HEK293 (cell line): ENCODE results near the gene ZSCAN32.

Experiments
- CTCF ChIA-PET: fragments of 350-600 bp; formaldehyde crosslinking; extraction: SDS; loops from one replicate; lab custom pipeline; 2021; ENCODE audit warnings: antibody characterized with exemption; lab: Yijun Ruan, JAX
- POLR2A ChIA-PET: fragments of 300-600 bp; formaldehyde crosslinking; extraction: SDS; loops from one replicate; lab custom pipeline; 2020; ENCODE audit warnings: antibody characterized with exemption, inconsistent platforms; lab: Yijun Ruan, JAX
- H3K27ac ChIP-seq: fragments of 200-500 bp; sonication (Bioruptor generic); 2 replicates; pipeline ENCODE4 v1.5.1; 2014; ENCODE audit warnings: low read depth, low read length, control low read depth, inconsistent platforms; ENCODE audit errors: extremely low read depth
- H3K36me3 ChIP-seq, 2 experiments: fragments of 200-500 bp in 1 of 2; sonication (Bioruptor generic) in 1 of 2; 1 replicate in 1 of 2; 2 replicates in 1 of 2; pipeline ENCODE4 v1.5.1; 2014 to 2017; ENCODE audit warnings: inconsistent platforms in 2 of 2, low read length in 2 of 2; ENCODE audit not compliant: control insufficient read depth in 2 of 2, insufficient read depth in 1 of 2
- H3K4me1 ChIP-seq: fragments of 200-500 bp; sonication (Bioruptor generic); 2 replicates; pipeline ENCODE4 v1.5.1; 2014; ENCODE audit warnings: mild to moderate bottlenecking, low read length, inconsistent platforms; ENCODE audit not compliant: control insufficient read depth, insufficient read depth
- H3K4me3 ChIP-seq: 2 replicates; pipeline ENCODE4 v1.5.1; 2011; ENCODE audit warnings: low read depth, mild to moderate bottlenecking, control low read depth, low read length, moderate library complexity
- H3K9me3 ChIP-seq: fragments of 200-500 bp; sonication (Bioruptor generic); 2 replicates; pipeline ENCODE4 v1.5.1; 2014; ENCODE audit warnings: low read depth, low read length, inconsistent platforms; ENCODE audit not compliant: control insufficient read depth, insufficient read depth
- HOXA7 ChIP-seq: sonication (generic); formaldehyde crosslinking; IDR thresholded peaks from 2 replicates; pipeline ENCODE4 v1.8.1; 2022; ENCODE audit warnings: missing genetic modification reagents, borderline replicate concordance
- KLF16 ChIP-seq: fragments of 450-650 bp; formaldehyde crosslinking; IDR thresholded peaks from 2 replicates; pipeline ENCODE4 v1.5.1; 2017; ENCODE audit warnings: missing biosample characterization, missing genetic modification characterization
- MZF1 ChIP-seq: fragments of 450-650 bp; formaldehyde crosslinking; IDR thresholded peaks from 2 replicates; pipeline ENCODE4 v1.5.1; 2017; ENCODE audit warnings: missing biosample characterization, missing genetic modification characterization, borderline replicate concordance
- RBAK ChIP-seq: fragments of 450-650 bp; formaldehyde crosslinking; IDR thresholded peaks from 2 replicates; pipeline ENCODE4 v1.5.1; 2016; ENCODE audit warnings: missing biosample characterization, missing genetic modification characterization
- SCRT2 ChIP-seq: fragments of 450-650 bp; formaldehyde crosslinking; IDR thresholded peaks from 2 replicates; pipeline ENCODE4 v1.5.1; 2016; ENCODE audit warnings: missing biosample characterization, missing genetic modification characterization
- SP7 ChIP-seq: fragments of 450-650 bp; formaldehyde crosslinking; IDR thresholded peaks from 2 replicates; pipeline ENCODE4 v1.5.1; 2016; ENCODE audit warnings: missing biosample characterization, missing genetic modification characterization
- ZBTB1 ChIP-seq: fragments of 450-650 bp; formaldehyde crosslinking; IDR thresholded peaks from 2 replicates; pipeline ENCODE4 v1.5.1; 2016; ENCODE audit warnings: missing biosample characterization, missing genetic modification characterization
- ZNF10 ChIP-seq: fragments of 450-650 bp; formaldehyde crosslinking; IDR thresholded peaks from 2 replicates; pipeline ENCODE4 v1.5.1; 2017; ENCODE audit warnings: missing biosample characterization, missing genetic modification characterization
- ZNF239 ChIP-seq: fragments of 450-650 bp; formaldehyde crosslinking; IDR thresholded peaks from 2 replicates; pipeline ENCODE4 v1.5.1; 2016; ENCODE audit warnings: missing biosample characterization, missing genetic modification characterization
- ZNF324 ChIP-seq: fragments of 450-650 bp; formaldehyde crosslinking; IDR thresholded peaks from 2 replicates; pipeline ENCODE4 v1.5.1; 2016; ENCODE audit warnings: missing biosample characterization, missing genetic modification characterization
- ZNF555 ChIP-seq: fragments of 450-650 bp; formaldehyde crosslinking; conservative IDR thresholded peaks from 2 replicates; pipeline ENCODE4 v1.5.1; 2017; ENCODE audit warnings: missing biosample characterization, mild to moderate bottlenecking, missing genetic modification characterization, inconsistent platforms
- ZNF768 ChIP-seq: fragments of 450-650 bp; formaldehyde crosslinking; IDR thresholded peaks from 2 replicates; pipeline ENCODE4 v1.5.1; 2018; ENCODE audit warnings: missing biosample characterization, mild to moderate bottlenecking, missing genetic modification characterization
- TF ChIP-seq, protein P1 (sequence below): fragments of 450-650 bp; formaldehyde crosslinking; IDR thresholded peaks from 2 replicates; pipeline ENCODE4 v1.5.1; 2016; ENCODE audit warnings: missing biosample characterization, missing genetic modification characterization, low read depth
- TF ChIP-seq, protein P2 (sequence below): fragments of 450-650 bp; formaldehyde crosslinking; IDR thresholded peaks from 2 replicates; pipeline ENCODE4 v1.5.1; 2016; ENCODE audit warnings: missing biosample characterization, missing genetic modification characterization, borderline replicate concordance
- TF ChIP-seq, protein P3 (sequence below): fragments of 450-650 bp; formaldehyde crosslinking; IDR thresholded peaks from 2 replicates; pipeline ENCODE4 v1.5.1; 2016; ENCODE audit warnings: missing biosample characterization, missing genetic modification characterization, borderline replicate concordance

Gene ZSCAN32

DNA sequence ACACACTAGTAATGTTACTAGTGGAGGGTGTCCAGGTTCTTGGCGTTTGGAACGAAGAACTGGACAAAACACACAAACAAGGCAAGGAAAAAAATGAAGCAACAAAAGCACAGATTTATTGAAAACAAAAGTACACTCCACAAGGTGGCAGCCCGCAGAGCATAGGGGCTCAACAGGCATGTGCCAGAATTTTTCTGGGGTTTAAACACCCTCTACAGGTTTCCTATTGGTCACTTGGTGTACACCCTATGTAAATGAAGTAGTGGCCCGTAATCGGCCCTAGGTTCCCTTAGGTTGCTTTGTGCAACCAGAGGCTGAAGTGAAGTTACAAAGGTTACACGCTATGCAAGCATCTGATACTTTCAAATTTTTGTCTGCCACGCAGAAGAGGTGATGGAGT is 37.0 kb downstream of the ZSCAN32 start:
- H3K4me1 ChIP-seq = no peaks in the 10 kb centered on the region
- H3K4me3 ChIP-seq = no peak overlapping the region
- CTCF ChIA-PET = interaction anchor here (1.0 kb wide), 1 partner anchor 15 kb away, joined by 3 read pairs; no protein-coding TSS in a partner anchor
- POLR2A ChIA-PET = no interaction called here
- TF ChIP-seq SCRT2 = peak; percentile 76
- TF ChIP-seq, protein P1, sequence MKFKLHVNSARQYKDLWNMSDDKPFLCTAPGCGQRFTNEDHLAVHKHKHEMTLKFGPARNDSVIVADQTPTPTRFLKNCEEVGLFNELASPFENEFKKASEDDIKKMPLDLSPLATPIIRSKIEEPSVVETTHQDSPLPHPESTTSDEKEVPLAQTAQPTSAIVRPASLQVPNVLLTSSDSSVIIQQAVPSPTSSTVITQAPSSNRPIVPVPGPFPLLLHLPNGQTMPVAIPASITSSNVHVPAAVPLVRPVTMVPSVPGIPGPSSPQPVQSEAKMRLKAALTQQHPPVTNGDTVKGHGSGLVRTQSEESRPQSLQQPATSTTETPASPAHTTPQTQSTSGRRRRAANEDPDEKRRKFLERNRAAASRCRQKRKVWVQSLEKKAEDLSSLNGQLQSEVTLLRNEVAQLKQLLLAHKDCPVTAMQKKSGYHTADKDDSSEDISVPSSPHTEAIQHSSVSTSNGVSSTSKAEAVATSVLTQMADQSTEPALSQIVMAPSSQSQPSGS (tag by site-specific recombination) = no peak
- H3K27ac ChIP-seq = no peak overlapping the region
- H3K36me3 ChIP-seq = no peaks in the 10 kb centered on the region
- no peaks in the 10 kb centered on the region for H3K9me3 ChIP-seq

DNA sequence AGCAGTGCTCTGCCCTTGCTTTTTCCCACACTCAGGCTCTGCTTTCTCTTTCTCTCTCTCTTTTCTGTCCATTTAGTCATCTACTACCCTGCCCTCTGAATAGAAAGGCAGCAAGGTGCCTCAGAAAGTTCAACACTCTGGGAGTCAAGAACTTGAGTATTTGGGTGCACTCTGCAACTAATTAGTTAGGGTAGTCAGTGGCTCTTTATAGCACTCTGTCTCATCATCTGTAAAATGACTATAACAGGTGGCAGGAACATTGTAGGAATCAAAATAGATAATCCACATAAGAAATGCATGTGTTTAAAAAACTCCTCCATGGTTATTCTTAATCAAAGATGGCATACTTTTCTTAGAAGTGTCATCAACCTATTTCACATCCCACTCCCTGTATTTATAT is 37.9 kb downstream of the ZSCAN32 start:
- no peak for TF ChIP-seq ZNF324 (tag by site-specific recombination)
- TF ChIP-seq MZF1 = no peak
- TF ChIP-seq ZNF768 = no peak
- TF ChIP-seq ZNF239 = no peak
- TF ChIP-seq ZNF555 (tag by site-specific recombination) = no peak
- no peak for TF ChIP-seq ZNF10 (tag by site-specific recombination)
- TF ChIP-seq SP7 (tag by site-specific recombination) = no peak
- no peak for TF ChIP-seq KLF16
- TF ChIP-seq, protein P2, sequence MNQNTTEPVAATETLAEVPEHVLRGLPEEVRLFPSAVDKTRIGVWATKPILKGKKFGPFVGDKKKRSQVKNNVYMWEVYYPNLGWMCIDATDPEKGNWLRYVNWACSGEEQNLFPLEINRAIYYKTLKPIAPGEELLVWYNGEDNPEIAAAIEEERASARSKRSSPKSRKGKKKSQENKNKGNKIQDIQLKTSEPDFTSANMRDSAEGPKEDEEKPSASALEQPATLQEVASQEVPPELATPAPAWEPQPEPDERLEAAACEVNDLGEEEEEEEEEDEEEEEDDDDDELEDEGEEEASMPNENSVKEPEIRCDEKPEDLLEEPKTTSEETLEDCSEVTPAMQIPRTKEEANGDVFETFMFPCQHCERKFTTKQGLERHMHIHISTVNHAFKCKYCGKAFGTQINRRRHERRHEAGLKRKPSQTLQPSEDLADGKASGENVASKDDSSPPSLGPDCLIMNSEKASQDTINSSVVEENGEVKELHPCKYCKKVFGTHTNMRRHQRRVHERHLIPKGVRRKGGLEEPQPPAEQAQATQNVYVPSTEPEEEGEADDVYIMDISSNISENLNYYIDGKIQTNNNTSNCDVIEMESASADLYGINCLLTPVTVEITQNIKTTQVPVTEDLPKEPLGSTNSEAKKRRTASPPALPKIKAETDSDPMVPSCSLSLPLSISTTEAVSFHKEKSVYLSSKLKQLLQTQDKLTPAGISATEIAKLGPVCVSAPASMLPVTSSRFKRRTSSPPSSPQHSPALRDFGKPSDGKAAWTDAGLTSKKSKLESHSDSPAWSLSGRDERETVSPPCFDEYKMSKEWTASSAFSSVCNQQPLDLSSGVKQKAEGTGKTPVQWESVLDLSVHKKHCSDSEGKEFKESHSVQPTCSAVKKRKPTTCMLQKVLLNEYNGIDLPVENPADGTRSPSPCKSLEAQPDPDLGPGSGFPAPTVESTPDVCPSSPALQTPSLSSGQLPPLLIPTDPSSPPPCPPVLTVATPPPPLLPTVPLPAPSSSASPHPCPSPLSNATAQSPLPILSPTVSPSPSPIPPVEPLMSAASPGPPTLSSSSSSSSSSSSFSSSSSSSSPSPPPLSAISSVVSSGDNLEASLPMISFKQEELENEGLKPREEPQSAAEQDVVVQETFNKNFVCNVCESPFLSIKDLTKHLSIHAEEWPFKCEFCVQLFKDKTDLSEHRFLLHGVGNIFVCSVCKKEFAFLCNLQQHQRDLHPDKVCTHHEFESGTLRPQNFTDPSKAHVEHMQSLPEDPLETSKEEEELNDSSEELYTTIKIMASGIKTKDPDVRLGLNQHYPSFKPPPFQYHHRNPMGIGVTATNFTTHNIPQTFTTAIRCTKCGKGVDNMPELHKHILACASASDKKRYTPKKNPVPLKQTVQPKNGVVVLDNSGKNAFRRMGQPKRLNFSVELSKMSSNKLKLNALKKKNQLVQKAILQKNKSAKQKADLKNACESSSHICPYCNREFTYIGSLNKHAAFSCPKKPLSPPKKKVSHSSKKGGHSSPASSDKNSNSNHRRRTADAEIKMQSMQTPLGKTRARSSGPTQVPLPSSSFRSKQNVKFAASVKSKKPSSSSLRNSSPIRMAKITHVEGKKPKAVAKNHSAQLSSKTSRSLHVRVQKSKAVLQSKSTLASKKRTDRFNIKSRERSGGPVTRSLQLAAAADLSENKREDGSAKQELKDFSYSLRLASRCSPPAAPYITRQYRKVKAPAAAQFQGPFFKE = no peak
- TF ChIP-seq, protein P3, sequence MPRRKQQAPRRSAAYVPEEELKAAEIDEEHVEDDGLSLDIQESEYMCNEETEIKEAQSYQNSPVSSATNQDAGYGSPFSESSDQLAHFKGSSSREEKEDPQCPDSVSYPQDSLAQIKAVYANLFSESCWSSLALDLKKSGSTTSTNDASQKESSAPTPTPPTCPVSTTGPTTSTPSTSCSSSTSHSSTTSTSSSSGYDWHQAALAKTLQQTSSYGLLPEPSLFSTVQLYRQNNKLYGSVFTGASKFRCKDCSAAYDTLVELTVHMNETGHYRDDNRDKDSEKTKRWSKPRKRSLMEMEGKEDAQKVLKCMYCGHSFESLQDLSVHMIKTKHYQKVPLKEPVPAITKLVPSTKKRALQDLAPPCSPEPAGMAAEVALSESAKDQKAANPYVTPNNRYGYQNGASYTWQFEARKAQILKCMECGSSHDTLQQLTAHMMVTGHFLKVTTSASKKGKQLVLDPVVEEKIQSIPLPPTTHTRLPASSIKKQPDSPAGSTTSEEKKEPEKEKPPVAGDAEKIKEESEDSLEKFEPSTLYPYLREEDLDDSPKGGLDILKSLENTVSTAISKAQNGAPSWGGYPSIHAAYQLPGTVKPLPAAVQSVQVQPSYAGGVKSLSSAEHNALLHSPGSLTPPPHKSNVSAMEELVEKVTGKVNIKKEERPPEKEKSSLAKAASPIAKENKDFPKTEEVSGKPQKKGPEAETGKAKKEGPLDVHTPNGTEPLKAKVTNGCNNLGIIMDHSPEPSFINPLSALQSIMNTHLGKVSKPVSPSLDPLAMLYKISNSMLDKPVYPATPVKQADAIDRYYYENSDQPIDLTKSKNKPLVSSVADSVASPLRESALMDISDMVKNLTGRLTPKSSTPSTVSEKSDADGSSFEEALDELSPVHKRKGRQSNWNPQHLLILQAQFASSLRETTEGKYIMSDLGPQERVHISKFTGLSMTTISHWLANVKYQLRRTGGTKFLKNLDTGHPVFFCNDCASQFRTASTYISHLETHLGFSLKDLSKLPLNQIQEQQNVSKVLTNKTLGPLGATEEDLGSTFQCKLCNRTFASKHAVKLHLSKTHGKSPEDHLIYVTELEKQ (tag by site-specific recombination) = no peak
- TF ChIP-seq RBAK (tag by site-specific recombination) = no peak
- TF ChIP-seq ZBTB1 (tag by site-specific recombination) = no peak
- TF ChIP-seq HOXA7 (CRISPR knock-in tag) = no peak
- Histone ChIP-seq H3K27ac (no peak overlapping the region), H3K4me3 (no peak overlapping the region), H3K9me3 (no peaks in the 10 kb centered on the region), H3K4me1 (no peaks in the 10 kb centered on the region), H3K36me3 (no peaks in the 10 kb centered on the region)
- ChIA-PET POLR2A (no interaction called here), CTCF (interaction anchor here (1.0 kb wide), 1 partner anchor 16 kb away, joined by 3 read pairs; no protein-coding TSS in a partner anchor)
